HepG2 (cell line): ENCODE results near the gene DDI2. TPM values are rescaled to one million over a fixed set of nuclear protein-coding genes. Genes with fewer than 3 reads are reported as not detected.

Experiments used
- FIP1L1 ChIP-seq: fragments of 200-400 bp; formaldehyde crosslinking; IDR thresholded peaks from 2 replicates; pipeline ENCODE4 v1.6.1; 2018; ENCODE audit warnings: low read depth, mild to moderate bottlenecking, low read length, moderate library complexity, borderline replicate concordance; ENCODE audit not compliant: insufficient read depth
- NAIF1 ChIP-seq: sonication (generic); formaldehyde crosslinking; IDR thresholded peaks from 2 replicates; pipeline ENCODE4 v1.5.0; 2020; ENCODE audit warnings: mild to moderate bottlenecking, missing genetic modification reagents, borderline replicate concordance
- NFATC3 ChIP-seq: sonication (generic); formaldehyde crosslinking; IDR thresholded peaks from 2 replicates; pipeline ENCODE4 v1.5.1; 2020; ENCODE audit warnings: mild to moderate bottlenecking, missing genetic modification reagents
- NFYB ChIP-seq: sonication (generic); formaldehyde crosslinking; IDR thresholded peaks from 2 replicates; pipeline ENCODE4 v1.4.0; 2020; ENCODE audit warnings: missing genetic modification reagents
- PPARG ChIP-seq: conservative IDR thresholded peaks from 2 replicates; pipeline ENCODE4 v1.6.1; 2016; ENCODE audit warnings: missing biosample characterization, missing genetic modification reagents
- WIZ ChIP-seq: sonication (generic); formaldehyde crosslinking; IDR thresholded peaks from 2 replicates; pipeline ENCODE4 v1.5.1; 2020; ENCODE audit warnings: mild to moderate bottlenecking, missing genetic modification reagents
- ZNF101 ChIP-seq: sonication (generic); formaldehyde crosslinking; IDR thresholded peaks from 2 replicates; pipeline ENCODE4 v1.4.0; 2020; ENCODE audit warnings: mild to moderate bottlenecking, low read depth, missing genetic modification reagents, borderline replicate concordance
- ZNF501 ChIP-seq: sonication (generic); formaldehyde crosslinking; IDR thresholded peaks from 2 replicates; pipeline ENCODE4 v1.5.1; 2020; ENCODE audit warnings: mild to moderate bottlenecking, moderate library complexity, missing genetic modification reagents
- ZNF510 ChIP-seq: sonication (generic); formaldehyde crosslinking; IDR thresholded peaks from 2 replicates; pipeline ENCODE4 v1.4.0; 2020; ENCODE audit warnings: low read depth, mild to moderate bottlenecking, missing genetic modification reagents
- ZNF549 ChIP-seq: sonication (generic); formaldehyde crosslinking; IDR thresholded peaks from 2 replicates; pipeline ENCODE4 v1.5.0; 2020; ENCODE audit warnings: missing genetic modification reagents
- ZSCAN25 ChIP-seq: sonication (generic); formaldehyde crosslinking; IDR thresholded peaks from 2 replicates; pipeline ENCODE4 v1.8.0; 2022; ENCODE audit warnings: mild to moderate bottlenecking, missing genetic modification reagents
- polyA plus RNA-seq, 8 experiments: library from polyadenylated mRNA; depleted of rRNA in 3 of 8; stranded (reverse) in 7 of 8; unstranded in 1 of 8; fragments of >200 nt; fragmentation: Illumina TruSeq in 4 of 8; extraction: Trizol in 4 of 8; gene quantifications; 2 replicates each; pipeline versions ENCODE4 v1.2.1 to v1.2.3, GENCODE V29; 2011 to 2016; ENCODE audit warnings: low read depth in 4 of 8, missing spikeins in 1 of 8, mixed read lengths in 1 of 8; ENCODE audit not compliant: insufficient read depth in 1 of 8
- total RNA-seq, 5 experiments: library from RNA; depleted of rRNA; stranded (reverse); fragments of >200 nt; fragmentation: Illumina TruSeq; extraction: Trizol; gene quantifications; 2 replicates each; pipeline ENCODE4 v1.2.3, GENCODE V29; 2016; ENCODE audit warnings: low read depth in 1 of 5
- TF ChIP-seq, protein P1 (sequence below): sonication (generic); formaldehyde crosslinking; IDR thresholded peaks from 2 replicates; pipeline ENCODE4 v1.8.0; 2023; ENCODE audit warnings: mild to moderate bottlenecking, missing genetic modification reagents
- TF ChIP-seq, protein P2 (sequence below): sonication (generic); formaldehyde crosslinking; IDR thresholded peaks from 2 replicates; pipeline ENCODE4 v1.4.0; 2020; ENCODE audit warnings: mild to moderate bottlenecking, missing genetic modification reagents
- TF ChIP-seq, protein P3 (sequence below): sonication (generic); formaldehyde crosslinking; IDR thresholded peaks from 2 replicates; pipeline ENCODE4 v1.5.0; 2020; ENCODE audit warnings: missing genetic modification reagents, mild to moderate bottlenecking, borderline replicate concordance
- TF ChIP-seq, protein P4 (sequence below): sonication (generic); formaldehyde crosslinking; IDR thresholded peaks from 2 replicates; pipeline ENCODE4 v1.4.0; 2020; ENCODE audit warnings: missing genetic modification reagents
- TF ChIP-seq, protein P5 (sequence below): fragments of 450-650 bp; IDR thresholded peaks from 2 replicates; pipeline ENCODE4 v1.6.1; 2017
- TF ChIP-seq, protein P6 (sequence below): sonication (generic); formaldehyde crosslinking; IDR thresholded peaks from 2 replicates; pipeline ENCODE4 v1.4.0; 2020; ENCODE audit warnings: mild to moderate bottlenecking, missing genetic modification reagents

The DDI2 gene
- total and polyA plus RNA-seq, 2 of the 13 experiments (the other 11 are each of a cell fraction or from before 2014, with no cell fraction given) = 8.5 to 25.7 TPM

DNA sequence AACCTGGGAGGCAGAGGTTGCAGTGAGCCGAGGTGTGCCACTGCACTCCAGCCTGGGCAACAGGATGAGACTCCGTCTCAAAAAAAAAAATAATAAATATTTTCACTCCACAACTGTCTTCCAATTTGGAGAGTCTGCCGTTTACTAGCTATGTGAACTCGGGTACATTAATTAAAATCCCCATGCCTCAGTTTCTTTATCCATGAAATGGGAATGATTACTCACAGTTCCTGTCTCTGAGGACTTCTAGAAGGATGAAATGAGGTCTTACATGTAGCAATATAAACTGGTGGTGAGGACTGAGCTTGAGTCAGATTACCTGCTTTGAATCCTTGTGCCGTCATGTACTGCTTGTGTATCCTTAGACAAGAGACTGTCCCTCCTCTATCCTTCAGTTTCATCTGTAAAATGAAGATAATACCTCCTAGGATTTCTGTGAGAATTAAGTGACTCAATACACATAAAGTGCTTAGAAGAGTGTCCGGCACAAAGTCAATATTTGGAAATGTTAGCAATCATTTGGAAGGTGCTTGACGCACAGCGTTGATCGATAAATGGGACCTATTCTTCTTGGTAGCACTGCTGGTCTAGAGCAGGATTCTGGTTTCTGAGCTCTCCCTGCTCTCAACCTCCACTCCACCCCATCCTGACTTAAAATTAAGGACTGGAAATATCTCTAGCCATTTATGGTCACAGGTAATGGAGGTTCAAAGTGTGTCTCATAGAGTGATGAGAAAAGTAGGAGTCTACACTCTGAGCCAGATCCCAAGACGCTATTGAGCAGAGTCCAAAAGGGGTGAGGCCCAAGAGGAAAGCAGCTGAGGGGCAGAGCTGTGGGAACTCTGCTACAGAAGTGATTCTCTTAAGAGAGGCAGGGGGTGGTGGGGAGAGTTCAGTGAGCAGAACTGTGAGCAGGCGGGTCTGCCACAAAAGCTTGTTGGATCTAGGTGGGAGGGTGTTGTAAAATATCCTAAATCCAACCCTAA lies 11.6 kb upstream of the DDI2 start (continued):
- TF ChIP-seq, protein P1, sequence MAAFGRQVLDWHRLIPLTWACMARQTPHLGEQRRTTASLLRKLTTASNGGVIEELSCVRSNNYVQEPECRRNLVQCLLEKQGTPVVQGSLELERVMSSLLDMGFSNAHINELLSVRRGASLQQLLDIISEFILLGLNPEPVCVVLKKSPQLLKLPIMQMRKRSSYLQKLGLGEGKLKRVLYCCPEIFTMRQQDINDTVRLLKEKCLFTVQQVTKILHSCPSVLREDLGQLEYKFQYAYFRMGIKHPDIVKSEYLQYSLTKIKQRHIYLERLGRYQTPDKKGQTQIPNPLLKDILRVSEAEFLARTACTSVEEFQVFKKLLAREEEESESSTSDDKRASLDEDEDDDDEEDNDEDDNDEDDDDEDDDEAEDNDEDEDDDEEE = no peak
- no peak for TF ChIP-seq NFYB (CRISPR knock-in tag)
- TF ChIP-seq WIZ (CRISPR knock-in tag) = no peak
- no peak for TF ChIP-seq ZNF510 (CRISPR knock-in tag)
- TF ChIP-seq, protein P2, sequence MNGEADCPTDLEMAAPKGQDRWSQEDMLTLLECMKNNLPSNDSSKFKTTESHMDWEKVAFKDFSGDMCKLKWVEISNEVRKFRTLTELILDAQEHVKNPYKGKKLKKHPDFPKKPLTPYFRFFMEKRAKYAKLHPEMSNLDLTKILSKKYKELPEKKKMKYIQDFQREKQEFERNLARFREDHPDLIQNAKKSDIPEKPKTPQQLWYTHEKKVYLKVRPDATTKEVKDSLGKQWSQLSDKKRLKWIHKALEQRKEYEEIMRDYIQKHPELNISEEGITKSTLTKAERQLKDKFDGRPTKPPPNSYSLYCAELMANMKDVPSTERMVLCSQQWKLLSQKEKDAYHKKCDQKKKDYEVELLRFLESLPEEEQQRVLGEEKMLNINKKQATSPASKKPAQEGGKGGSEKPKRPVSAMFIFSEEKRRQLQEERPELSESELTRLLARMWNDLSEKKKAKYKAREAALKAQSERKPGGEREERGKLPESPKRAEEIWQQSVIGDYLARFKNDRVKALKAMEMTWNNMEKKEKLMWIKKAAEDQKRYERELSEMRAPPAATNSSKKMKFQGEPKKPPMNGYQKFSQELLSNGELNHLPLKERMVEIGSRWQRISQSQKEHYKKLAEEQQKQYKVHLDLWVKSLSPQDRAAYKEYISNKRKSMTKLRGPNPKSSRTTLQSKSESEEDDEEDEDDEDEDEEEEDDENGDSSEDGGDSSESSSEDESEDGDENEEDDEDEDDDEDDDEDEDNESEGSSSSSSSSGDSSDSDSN (CRISPR knock-in tag) = no peak
- TF ChIP-seq ZNF549 (CRISPR knock-in tag) = no peak
- no peak for TF ChIP-seq FIP1L1
- TF ChIP-seq, protein P3, sequence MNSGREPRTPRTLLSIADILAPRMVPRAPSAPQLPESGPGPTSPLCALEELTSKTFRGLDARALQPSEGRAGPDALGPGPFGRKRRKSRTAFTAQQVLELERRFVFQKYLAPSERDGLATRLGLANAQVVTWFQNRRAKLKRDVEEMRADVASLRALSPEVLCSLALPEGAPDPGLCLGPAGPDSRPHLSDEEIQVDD (CRISPR knock-in tag) = no peak
- TF ChIP-seq ZSCAN25 (CRISPR knock-in tag) = no peak
- 0 out of 2 replicates have a peak, but pooled peaks have one; percentile 27 for TF ChIP-seq PPARG (CRISPR knock-in tag)
- TF ChIP-seq, protein P4, sequence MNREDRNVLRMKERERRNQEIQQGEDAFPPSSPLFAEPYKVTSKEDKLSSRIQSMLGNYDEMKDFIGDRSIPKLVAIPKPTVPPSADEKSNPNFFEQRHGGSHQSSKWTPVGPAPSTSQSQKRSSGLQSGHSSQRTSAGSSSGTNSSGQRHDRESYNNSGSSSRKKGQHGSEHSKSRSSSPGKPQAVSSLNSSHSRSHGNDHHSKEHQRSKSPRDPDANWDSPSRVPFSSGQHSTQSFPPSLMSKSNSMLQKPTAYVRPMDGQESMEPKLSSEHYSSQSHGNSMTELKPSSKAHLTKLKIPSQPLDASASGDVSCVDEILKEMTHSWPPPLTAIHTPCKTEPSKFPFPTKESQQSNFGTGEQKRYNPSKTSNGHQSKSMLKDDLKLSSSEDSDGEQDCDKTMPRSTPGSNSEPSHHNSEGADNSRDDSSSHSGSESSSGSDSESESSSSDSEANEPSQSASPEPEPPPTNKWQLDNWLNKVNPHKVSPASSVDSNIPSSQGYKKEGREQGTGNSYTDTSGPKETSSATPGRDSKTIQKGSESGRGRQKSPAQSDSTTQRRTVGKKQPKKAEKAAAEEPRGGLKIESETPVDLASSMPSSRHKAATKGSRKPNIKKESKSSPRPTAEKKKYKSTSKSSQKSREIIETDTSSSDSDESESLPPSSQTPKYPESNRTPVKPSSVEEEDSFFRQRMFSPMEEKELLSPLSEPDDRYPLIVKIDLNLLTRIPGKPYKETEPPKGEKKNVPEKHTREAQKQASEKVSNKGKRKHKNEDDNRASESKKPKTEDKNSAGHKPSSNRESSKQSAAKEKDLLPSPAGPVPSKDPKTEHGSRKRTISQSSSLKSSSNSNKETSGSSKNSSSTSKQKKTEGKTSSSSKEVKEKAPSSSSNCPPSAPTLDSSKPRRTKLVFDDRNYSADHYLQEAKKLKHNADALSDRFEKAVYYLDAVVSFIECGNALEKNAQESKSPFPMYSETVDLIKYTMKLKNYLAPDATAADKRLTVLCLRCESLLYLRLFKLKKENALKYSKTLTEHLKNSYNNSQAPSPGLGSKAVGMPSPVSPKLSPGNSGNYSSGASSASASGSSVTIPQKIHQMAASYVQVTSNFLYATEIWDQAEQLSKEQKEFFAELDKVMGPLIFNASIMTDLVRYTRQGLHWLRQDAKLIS (CRISPR knock-in tag) = no peak
- TF ChIP-seq ZNF101 (CRISPR knock-in tag) = no peak
- TF ChIP-seq, protein P5, sequence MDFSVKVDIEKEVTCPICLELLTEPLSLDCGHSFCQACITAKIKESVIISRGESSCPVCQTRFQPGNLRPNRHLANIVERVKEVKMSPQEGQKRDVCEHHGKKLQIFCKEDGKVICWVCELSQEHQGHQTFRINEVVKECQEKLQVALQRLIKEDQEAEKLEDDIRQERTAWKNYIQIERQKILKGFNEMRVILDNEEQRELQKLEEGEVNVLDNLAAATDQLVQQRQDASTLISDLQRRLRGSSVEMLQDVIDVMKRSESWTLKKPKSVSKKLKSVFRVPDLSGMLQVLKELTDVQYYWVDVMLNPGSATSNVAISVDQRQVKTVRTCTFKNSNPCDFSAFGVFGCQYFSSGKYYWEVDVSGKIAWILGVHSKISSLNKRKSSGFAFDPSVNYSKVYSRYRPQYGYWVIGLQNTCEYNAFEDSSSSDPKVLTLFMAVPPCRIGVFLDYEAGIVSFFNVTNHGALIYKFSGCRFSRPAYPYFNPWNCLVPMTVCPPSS = no peak
- no peak for TF ChIP-seq NAIF1
- TF ChIP-seq NFATC3 = no peak
- no peak for TF ChIP-seq ZNF501
- TF ChIP-seq, protein P6, sequence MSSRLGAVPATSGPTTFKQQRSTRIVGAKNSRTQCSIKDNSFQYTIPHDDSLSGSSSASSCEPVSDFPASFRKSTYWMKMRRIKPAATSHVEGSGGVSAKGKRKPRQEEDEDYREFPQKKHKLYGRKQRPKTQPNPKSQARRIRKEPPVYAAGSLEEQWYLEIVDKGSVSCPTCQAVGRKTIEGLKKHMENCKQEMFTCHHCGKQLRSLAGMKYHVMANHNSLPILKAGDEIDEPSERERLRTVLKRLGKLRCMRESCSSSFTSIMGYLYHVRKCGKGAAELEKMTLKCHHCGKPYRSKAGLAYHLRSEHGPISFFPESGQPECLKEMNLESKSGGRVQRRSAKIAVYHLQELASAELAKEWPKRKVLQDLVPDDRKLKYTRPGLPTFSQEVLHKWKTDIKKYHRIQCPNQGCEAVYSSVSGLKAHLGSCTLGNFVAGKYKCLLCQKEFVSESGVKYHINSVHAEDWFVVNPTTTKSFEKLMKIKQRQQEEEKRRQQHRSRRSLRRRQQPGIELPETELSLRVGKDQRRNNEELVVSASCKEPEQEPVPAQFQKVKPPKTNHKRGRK (CRISPR knock-in tag) = no peak
